HL-60 (cell line): ENCODE measurements around the gene CLEC2D.

Source experiments
- DNase-seq, 2 experiments: peaks; one replicate each; pipeline ENCODE4 v3.0.0-alpha.2; 2010 to 2020; ENCODE audit warnings: low read depth in 1 of 2, low spot score in 1 of 2
- H3K27ac ChIP-seq: fragments of 250-450 bp; sonication (Bioruptor Pico); replicated peaks from 2 replicates; pipeline ENCODE4 v1.5.1; 2020; ENCODE audit warnings: mild to moderate bottlenecking, moderate library complexity
- H3K27me3 ChIP-seq: fragments of 250-450 bp; sonication (Bioruptor Pico); 2 replicates; pipeline ENCODE4 v1.5.1; 2021; ENCODE audit warnings: mild to moderate bottlenecking, moderate library complexity; ENCODE audit not compliant: insufficient read depth, poor library complexity, severe bottlenecking
- H3K4me3 ChIP-seq: replicated peaks from 2 replicates; pipeline ENCODE4 v1.5.1; 2011; ENCODE audit warnings: mild to moderate bottlenecking, control low read depth, low read length; ENCODE audit not compliant: insufficient read depth
- CTCF ChIP-seq: IDR thresholded peaks from one replicate; pipeline ENCODE4 v1.5.1; 2011; ENCODE audit warnings: low read length, control low read depth, inconsistent platforms; ENCODE audit not compliant: insufficient read depth
- GABPA ChIP-seq: IDR thresholded peaks from 2 replicates; pipeline ENCODE4 v1.6.1; 2012; ENCODE audit warnings: low read depth
- POLR2AphosphoS5 ChIP-seq: IDR thresholded peaks from 2 replicates; pipeline ENCODE4 v1.6.1; 2012; ENCODE audit warnings: low read depth
- REST ChIP-seq: IDR thresholded peaks from 2 replicates; pipeline ENCODE4 v1.6.1; 2012; ENCODE audit warnings: low read depth; ENCODE audit not compliant: insufficient replicate concordance
- SPI1 ChIP-seq: IDR thresholded peaks from 2 replicates; pipeline ENCODE4 v1.6.1; 2012; ENCODE audit warnings: low read depth, mild to moderate bottlenecking, borderline replicate concordance

CLEC2D gene

GRCh38 chr12:9717070-9717925 lies 47.8 kb downstream of the CLEC2D start:
- no peak for DNase-seq
- no peaks in the 10 kb centered on the region for H3K27me3 ChIP-seq
- TF ChIP-seq REST (no peak), SPI1 (no peak)
- no peak overlapping the region for H3K4me3 ChIP-seq
- no peak overlapping the region for H3K27ac ChIP-seq

- Histone ChIP-seq H3K27me3 (no peaks in the 10 kb centered on the region), H3K27ac (no peak overlapping the region), H3K4me3 (no peak overlapping the region)
- TF ChIP-seq SPI1 (no peak), CTCF (no peak)
- DNase-seq = no peak
Measured at GRCh38 chr12:9718968-9719367, 49.5 kb downstream of the CLEC2D start.

- H3K27me3 ChIP-seq = no peaks in the 10 kb centered on the region
- DNase-seq = no peak
- TF ChIP-seq GABPA (no peak), CTCF (no peak), REST (no peak), SPI1 (no peak), POLR2AphosphoS5 (no peak)
- H3K27ac ChIP-seq = no peak overlapping the region
- no peak overlapping the region for H3K4me3 ChIP-seq
Measured at GRCh38 chr12:9719790-9720189, 50.3 kb downstream of the CLEC2D start.

GRCh38 chr12:9721394-9722092 lies 52.0 kb downstream of the CLEC2D start:
- no peak overlapping the region for H3K27ac ChIP-seq
- no peaks in the 10 kb centered on the region for H3K27me3 ChIP-seq
- no peak overlapping the region for H3K4me3 ChIP-seq
- no peak for DNase-seq
- TF ChIP-seq GABPA (no peak), REST (no peak), CTCF (no peak), SPI1 (no peak), POLR2AphosphoS5 (no peak)
